Colonic mucosa (tissue), 4 donors: ENCODE measurements around the gene FOXO6. TPM values are rescaled to one million over a fixed set of nuclear protein-coding genes. Genes with fewer than 3 reads are reported as not detected.

Experiments used
- DNase-seq: peaks from one replicate; pipeline ENCODE4 v3.0.0-alpha.2; 2020
- H3K27ac ChIP-seq: fragments of 200-600 bp; one replicate; pipeline ENCODE4 v1.8.0; 2021
- H3K27me3 ChIP-seq: fragments of 200-600 bp; one replicate; pipeline ENCODE4 v1.8.0; 2021
- H3K36me3 ChIP-seq: fragments of 200-600 bp; one replicate; pipeline ENCODE4 v1.8.0; 2021
- H3K4me1 ChIP-seq: fragments of 200-600 bp; one replicate; pipeline ENCODE4 v1.8.0; 2021; ENCODE audit warnings: mild to moderate bottlenecking
- H3K4me3 ChIP-seq: fragments of 200-600 bp; one replicate; pipeline ENCODE4 v1.8.0; 2021
- H3K9ac ChIP-seq, 2 donors: one replicate each; pipeline ENCODE4 v1.7.0; 2013; ENCODE audit warnings: control low read depth in 2 of 2, low read depth in 2 of 2, low read length in 2 of 2
- H3K9me3 ChIP-seq: fragments of 200-600 bp; one replicate; pipeline ENCODE4 v1.8.0; 2021
- CTCF ChIP-seq: fragments of 200-600 bp; IDR thresholded peaks from one replicate; pipeline ENCODE4 v1.8.0; 2022; ENCODE audit warnings: antibody characterized with exemption, mild to moderate bottlenecking
- intact Hi-C: fragments of 100-400 bp; cut with DNase I; formaldehyde crosslinking; loops from one replicate; pipeline ENCODE4 v1.14.1; 2022
- total RNA-seq, 2 donors: library from RNA; stranded (reverse); fragmentation: NEBNext Ultra II Directional in 1 of 2; extraction: Animal tissue kit (Norgen Biotek cat#: 25700) in 1 of 2; gene quantifications; one replicate each; pipeline ENCODE4 v1.2.1, GENCODE V29; 2021
- donor health status: healthy.
- donor health status: DM: no; HTN: no; CAD: no.
- donor health status: DM: no; HTN: no; CAD: no.

FOXO6 gene
- total RNA-seq, 2 donors from 2014 or later, result 0.56 to 0.59 TPM

GRCh38 chr1:41420860-41421259, 59.6 kb downstream of the FOXO6 start:
- TF ChIP-seq CTCF, result no peak
- Histone ChIP-seq H3K27me3 (no peaks in the 10 kb centered on the region), H3K4me1 (peaks cover 4% of the 10 kb centered on the region), H3K4me3 (no peak overlapping the region), H3K27ac (no peak overlapping the region), H3K36me3 (no peaks in the 10 kb centered on the region), H3K9me3 (no peaks in the 10 kb centered on the region), H3K9ac (no peak overlapping the region)
- no peak for DNase-seq
- intact Hi-C loops, result no loop called here

- Histone ChIP-seq H3K36me3 (no peaks in the 10 kb centered on the region), H3K4me3 (no peak overlapping the region), H3K9me3 (no peaks in the 10 kb centered on the region), H3K9ac (no peak overlapping the region), H3K4me1 (peaks cover 4% of the 10 kb centered on the region), H3K27ac (no peak overlapping the region), H3K27me3 (no peaks in the 10 kb centered on the region)
- no peak for TF ChIP-seq CTCF
- intact Hi-C loops, result no loop called here
- DNase-seq, result no peak
These were observed 61.1 kb downstream of the FOXO6 start for GRCh38 chr1:41422306-41422705.

GRCh38 chr1:41423511-41424191, 62.4 kb downstream of the FOXO6 start:
- peak; percentile 12 for TF ChIP-seq CTCF
- H3K9ac ChIP-seq, result no peak overlapping the region
- DNase-seq, result no peak
- no peaks in the 10 kb centered on the region for H3K9me3 ChIP-seq
- no peak overlapping the region for H3K4me3 ChIP-seq
- H3K36me3 ChIP-seq, result no peaks in the 10 kb centered on the region
- H3K27me3 ChIP-seq, result no peaks in the 10 kb centered on the region
- no peak overlapping the region for H3K27ac ChIP-seq
- H3K4me1 ChIP-seq, result peaks cover 2% of the 10 kb centered on the region
- intact Hi-C loops, result no loop called here

GRCh38 chr1:41424581-41425118, 63.4 kb downstream of the FOXO6 start:
- no peak for DNase-seq
- Histone ChIP-seq H3K27ac (no peak overlapping the region), H3K4me3 (no peak overlapping the region), H3K36me3 (no peaks in the 10 kb centered on the region), H3K27me3 (no peaks in the 10 kb centered on the region), H3K4me1 (no peaks in the 10 kb centered on the region), H3K9me3 (no peaks in the 10 kb centered on the region), H3K9ac (no peak overlapping the region)
- intact Hi-C loops, result no loop called here
- TF ChIP-seq CTCF, result no peak

GRCh38 chr1:41425369-41425768, 64.1 kb downstream of the FOXO6 start:
- Histone ChIP-seq H3K4me1 (no peaks in the 10 kb centered on the region), H3K36me3 (no peaks in the 10 kb centered on the region), H3K9me3 (no peaks in the 10 kb centered on the region), H3K4me3 (no peak overlapping the region), H3K9ac (no peak overlapping the region), H3K27me3 (no peaks in the 10 kb centered on the region), H3K27ac (no peak overlapping the region)
- no peak for DNase-seq
- intact Hi-C loops, result no loop called here
- no peak for TF ChIP-seq CTCF
